ENCODE results near the gene SEC24D. TPM values are rescaled to one million over a fixed set of nuclear protein-coding genes. Genes with fewer than 3 reads are reported as not detected.

SEC24D gene
- total RNA-seq, 1 donor from 2014 or later, result 48.5 TPM

GRCh38 chr4:118765399-118765798 lies 70.5 kb downstream of the SEC24D start:
- no peak overlapping the region for H3K4me3 ChIP-seq (ENCODE audit: low read depth, low read length)
- peak; percentile 81 for DNase-seq (ENCODE audit: low read depth)
- TF ChIP-seq CTCF (IDR thresholded peaks at IDR 0.05; ENCODE audit: insufficient read depth, low read length, poor library complexity, severe bottlenecking), result no peak
- no peaks in the 10 kb centered on the region for H3K27me3 ChIP-seq (ENCODE audit: control insufficient read depth, insufficient read depth, low read length)
- H3K36me3 ChIP-seq (ENCODE audit: control insufficient read depth, insufficient read depth, low read length), result peaks cover 2% of the 10 kb centered on the region

GRCh38 chr4:118762730-118763477 lies 73.0 kb downstream of the SEC24D start:
- TF ChIP-seq CTCF (IDR thresholded peaks at IDR 0.05; ENCODE audit: insufficient read depth, low read length, poor library complexity, severe bottlenecking), result no peak
- no peak for DNase-seq (ENCODE audit: low read depth)

GRCh38 chr4:118762155-118762554 lies 73.8 kb downstream of the SEC24D start:
- no peak for TF ChIP-seq CTCF (IDR thresholded peaks at IDR 0.05; ENCODE audit: insufficient read depth, low read length, poor library complexity, severe bottlenecking)
- peaks cover 2% of the 10 kb centered on the region for H3K36me3 ChIP-seq (ENCODE audit: control insufficient read depth, insufficient read depth, low read length)
- H3K4me3 ChIP-seq (ENCODE audit: low read depth, low read length), result no peak overlapping the region
- no peaks in the 10 kb centered on the region for H3K27me3 ChIP-seq (ENCODE audit: control insufficient read depth, insufficient read depth, low read length)
- DNase-seq (ENCODE audit: low read depth), result no peak

More at GRCh38 chr4:118762730-118763477, 73.0 kb downstream of the SEC24D start:
- Histone ChIP-seq H3K36me3 (ENCODE audit: control insufficient read depth, insufficient read depth, low read length) (peaks cover 2% of the 10 kb centered on the region), H3K4me3 (ENCODE audit: low read depth, low read length) (no peak overlapping the region), H3K27me3 (ENCODE audit: control insufficient read depth, insufficient read depth, low read length) (no peaks in the 10 kb centered on the region)

GRCh38 chr4:118761397-118762016 lies 74.4 kb downstream of the SEC24D start:
- no peak for TF ChIP-seq CTCF (IDR thresholded peaks at IDR 0.05; ENCODE audit: insufficient read depth, low read length, poor library complexity, severe bottlenecking)
- no peak overlapping the region for H3K4me3 ChIP-seq (ENCODE audit: low read depth, low read length)
- DNase-seq (ENCODE audit: low read depth), result no peak
- H3K27me3 ChIP-seq (ENCODE audit: control insufficient read depth, insufficient read depth, low read length), result no peaks in the 10 kb centered on the region
- no peaks in the 10 kb centered on the region for H3K36me3 ChIP-seq (ENCODE audit: control insufficient read depth, insufficient read depth, low read length)

- Histone ChIP-seq H3K36me3 (ENCODE audit: control insufficient read depth, insufficient read depth, low read length) (no peaks in the 10 kb centered on the region), H3K27me3 (ENCODE audit: control insufficient read depth, insufficient read depth, low read length) (no peaks in the 10 kb centered on the region), H3K4me3 (ENCODE audit: low read depth, low read length) (no peak overlapping the region)
- no peak for TF ChIP-seq CTCF (IDR thresholded peaks at IDR 0.05; ENCODE audit: insufficient read depth, low read length, poor library complexity, severe bottlenecking)
- DNase-seq (ENCODE audit: low read depth), result no peak
Measured at GRCh38 chr4:118760493-118760892, 75.4 kb downstream of the SEC24D start.

Measured in kidney epithelial cell (primary cell).